KMS-11 (cell line): ENCODE data around the gene CIAO1.
A peak's percentile ranks its signal among the peaks of the same experiment; 100 is the strongest.

Source experiments
- H2AFZ ChIP-seq: fragments of 200-600 bp; sonication (generic); 2 replicates; pipeline ENCODE4 v1.6.1; 2016; ENCODE audit warnings: antibody characterized with exemption, mixed run types, low read depth
- H3K27ac ChIP-seq: fragments of 200-600 bp; sonication (generic); 2 replicates; pipeline ENCODE4 v1.6.1; 2016; ENCODE audit warnings: mild to moderate bottlenecking, mixed run types
- H3K27me3 ChIP-seq: fragments of 200-600 bp; sonication (generic); 2 replicates; pipeline ENCODE4 v1.6.1; 2017; ENCODE audit warnings: mild to moderate bottlenecking, low read depth, mixed run types, moderate library complexity; ENCODE audit not compliant: insufficient read depth
- H3K36me3 ChIP-seq: fragments of 200-600 bp; sonication (generic); 2 replicates; pipeline ENCODE4 v1.6.1; 2017; ENCODE audit warnings: mild to moderate bottlenecking, mixed run types; ENCODE audit not compliant: insufficient read depth
- H3K4me1 ChIP-seq: fragments of 200-600 bp; sonication (generic); 2 replicates; pipeline ENCODE4 v1.6.1; 2016; ENCODE audit warnings: mild to moderate bottlenecking, low read depth, mixed run types; ENCODE audit not compliant: poor library complexity, severe bottlenecking
- H3K4me2 ChIP-seq: fragments of 200-600 bp; sonication (generic); 2 replicates; pipeline ENCODE4 v1.7.0; 2016; ENCODE audit warnings: mild to moderate bottlenecking, mixed run types
- H3K4me3 ChIP-seq: fragments of 200-600 bp; sonication (generic); IDR thresholded peaks from 2 replicates; pipeline ENCODE4 v1.6.1; 2017; ENCODE audit warnings: low read depth, low read length, mixed read lengths; ENCODE audit not compliant: insufficient read depth
- H3K79me2 ChIP-seq: fragments of 200-600 bp; sonication (generic); 2 replicates; pipeline ENCODE4 v1.6.1; 2016; ENCODE audit warnings: low read depth, mixed run types; ENCODE audit not compliant: insufficient read depth
- H3K9ac ChIP-seq: fragments of 200-600 bp; sonication (generic); 2 replicates; pipeline ENCODE4 v1.6.1; 2016; ENCODE audit warnings: mild to moderate bottlenecking, mixed run types
- H4K20me1 ChIP-seq: fragments of 200-600 bp; sonication (generic); 2 replicates; pipeline ENCODE4 v1.6.1; 2016; ENCODE audit warnings: mild to moderate bottlenecking, mixed run types; ENCODE audit not compliant: insufficient read depth
- TF ChIP-seq, protein P1 (sequence below): fragments of 200-600 bp; sonication (generic); conservative IDR thresholded peaks from 2 replicates; pipeline ENCODE4 v1.6.1; 2017; ENCODE audit warnings: low read depth, mild to moderate bottlenecking, antibody characterized with exemption, low read length, moderate library complexity, mixed read lengths

CIAO1 gene

DNA sequence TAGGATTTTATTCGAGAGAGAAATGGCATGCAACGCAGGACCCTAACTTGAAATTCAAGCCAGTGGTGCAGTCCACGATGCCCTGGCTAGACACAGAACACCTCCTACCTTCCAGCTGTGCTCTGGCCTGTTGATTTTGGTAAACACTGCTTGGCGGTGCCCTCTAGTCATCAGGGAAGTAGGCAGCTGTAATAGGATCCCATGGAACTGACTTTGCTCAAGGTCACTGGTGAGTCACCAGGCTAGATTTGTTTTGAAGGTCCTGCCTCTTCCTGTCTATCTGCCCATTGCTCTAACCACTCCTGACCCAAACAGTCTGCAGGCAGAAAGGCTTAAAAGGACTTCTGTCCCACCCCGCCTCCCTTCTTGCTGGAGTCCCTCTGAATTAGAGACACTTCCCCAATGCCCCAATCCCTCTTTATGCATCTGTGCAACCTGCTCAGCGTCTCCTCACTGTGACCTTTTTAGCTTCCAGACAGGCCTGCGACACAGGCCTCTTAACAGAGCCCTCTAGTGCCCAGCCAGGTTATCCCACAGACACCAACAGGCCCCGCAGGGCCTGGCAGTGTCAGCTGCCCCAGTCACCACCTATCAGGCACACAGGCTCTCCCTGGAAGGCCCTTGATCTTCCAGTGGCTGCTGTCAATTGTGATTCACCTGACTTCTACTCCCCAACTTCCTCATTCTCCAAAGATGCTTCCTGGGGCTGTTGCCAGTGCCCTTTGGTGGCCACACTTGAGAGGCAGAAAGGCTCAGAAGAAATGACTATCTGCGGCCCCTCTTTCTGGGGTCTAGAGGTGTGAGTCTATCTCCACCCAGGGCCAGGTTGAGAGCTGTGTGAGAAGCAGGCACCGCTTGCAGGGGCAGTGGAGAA is 5.4 kb upstream of the CIAO1 start:
- no peak overlapping the region for H2AFZ ChIP-seq
- peaks cover 31% of the 10 kb centered on the region for H3K4me1 ChIP-seq
- H3K79me2 ChIP-seq = peaks cover 30% of the 10 kb centered on the region
- H3K27me3 ChIP-seq = no peaks in the 10 kb centered on the region
- TF ChIP-seq, protein P1, sequence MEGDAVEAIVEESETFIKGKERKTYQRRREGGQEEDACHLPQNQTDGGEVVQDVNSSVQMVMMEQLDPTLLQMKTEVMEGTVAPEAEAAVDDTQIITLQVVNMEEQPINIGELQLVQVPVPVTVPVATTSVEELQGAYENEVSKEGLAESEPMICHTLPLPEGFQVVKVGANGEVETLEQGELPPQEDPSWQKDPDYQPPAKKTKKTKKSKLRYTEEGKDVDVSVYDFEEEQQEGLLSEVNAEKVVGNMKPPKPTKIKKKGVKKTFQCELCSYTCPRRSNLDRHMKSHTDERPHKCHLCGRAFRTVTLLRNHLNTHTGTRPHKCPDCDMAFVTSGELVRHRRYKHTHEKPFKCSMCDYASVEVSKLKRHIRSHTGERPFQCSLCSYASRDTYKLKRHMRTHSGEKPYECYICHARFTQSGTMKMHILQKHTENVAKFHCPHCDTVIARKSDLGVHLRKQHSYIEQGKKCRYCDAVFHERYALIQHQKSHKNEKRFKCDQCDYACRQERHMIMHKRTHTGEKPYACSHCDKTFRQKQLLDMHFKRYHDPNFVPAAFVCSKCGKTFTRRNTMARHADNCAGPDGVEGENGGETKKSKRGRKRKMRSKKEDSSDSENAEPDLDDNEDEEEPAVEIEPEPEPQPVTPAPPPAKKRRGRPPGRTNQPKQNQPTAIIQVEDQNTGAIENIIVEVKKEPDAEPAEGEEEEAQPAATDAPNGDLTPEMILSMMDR = 0 out of 2 replicates have a peak, but pooled peaks have one; percentile 19
- H3K4me3 ChIP-seq = no peak overlapping the region
- no peak overlapping the region for H3K4me2 ChIP-seq
- no peaks in the 10 kb centered on the region for H4K20me1 ChIP-seq
- H3K36me3 ChIP-seq = no peaks in the 10 kb centered on the region
- H3K9ac ChIP-seq = no peak overlapping the region
- H3K27ac ChIP-seq = no peak overlapping the region

DNA sequence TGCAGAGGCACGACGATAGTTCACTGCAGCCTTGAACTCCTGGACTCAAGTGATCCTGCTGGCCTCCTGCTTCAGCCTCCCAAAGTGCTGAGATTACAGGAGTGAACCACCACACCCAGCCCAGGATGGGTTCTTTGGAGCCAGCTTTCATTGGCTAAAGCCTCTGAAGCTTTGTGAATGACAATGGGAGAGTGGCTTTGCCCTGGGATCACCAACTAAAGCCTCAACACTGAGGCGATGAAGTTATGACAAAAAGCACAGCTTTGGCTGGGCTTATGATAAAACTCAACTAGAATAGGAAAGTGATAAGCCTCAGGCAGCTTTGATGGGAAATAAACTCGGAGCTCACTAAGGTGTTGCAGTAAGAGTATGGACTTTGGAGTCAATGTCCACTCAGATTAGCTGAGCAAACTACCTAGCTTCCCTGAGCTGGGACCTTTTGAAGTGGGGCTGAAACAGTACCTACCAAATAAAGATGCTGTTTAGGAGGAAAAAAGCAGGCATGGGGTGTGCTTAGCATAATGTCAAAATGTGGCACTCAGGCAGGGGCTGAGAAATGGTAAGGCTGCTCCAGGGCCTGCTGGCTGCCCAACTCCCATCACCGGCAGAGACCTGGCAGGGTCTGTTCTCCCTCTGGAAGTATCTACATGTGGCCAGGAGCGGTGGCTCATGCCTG is 4.6 kb upstream of the CIAO1 start:
- Histone ChIP-seq H3K4me2 (no peak overlapping the region), H3K9ac (no peak overlapping the region), H3K4me3 (no peak overlapping the region), H3K27ac (no peak overlapping the region), H3K27me3 (no peaks in the 10 kb centered on the region), H3K4me1 (peaks cover 31% of the 10 kb centered on the region), H4K20me1 (no peaks in the 10 kb centered on the region), H3K36me3 (no peaks in the 10 kb centered on the region), H2AFZ (no peak overlapping the region), H3K79me2 (peaks cover 33% of the 10 kb centered on the region)
- TF ChIP-seq, protein P1 = no peak

DNA sequence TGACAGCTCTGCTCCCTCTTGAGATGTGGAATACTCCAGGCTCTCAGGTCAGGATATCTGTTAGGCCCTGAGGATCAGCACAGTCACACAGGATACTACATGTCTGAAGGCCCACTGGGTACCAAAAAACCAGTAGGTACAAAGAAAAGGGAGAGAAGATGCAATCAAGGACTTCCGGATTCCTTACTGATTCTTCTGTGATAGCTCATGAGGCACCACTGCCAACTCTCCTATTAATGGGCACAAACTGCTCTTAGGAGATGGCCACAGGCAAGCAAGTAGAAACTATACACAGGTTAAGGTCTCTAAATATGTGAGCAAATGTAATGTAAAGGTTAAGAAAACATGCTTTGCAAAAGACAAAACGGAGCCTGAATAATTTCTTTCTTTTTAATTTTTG is 3.7 kb upstream of the CIAO1 start:
- Histone ChIP-seq H4K20me1 (no peaks in the 10 kb centered on the region), H3K27me3 (no peaks in the 10 kb centered on the region), H3K36me3 (no peaks in the 10 kb centered on the region), H3K4me1 (peaks cover 34% of the 10 kb centered on the region), H3K27ac (no peak overlapping the region), H3K4me2 (no peak overlapping the region), H3K79me2 (peaks cover 42% of the 10 kb centered on the region), H3K9ac (no peak overlapping the region), H2AFZ (no peak overlapping the region), H3K4me3 (no peak overlapping the region)
- TF ChIP-seq, protein P1 = no peak

DNA sequence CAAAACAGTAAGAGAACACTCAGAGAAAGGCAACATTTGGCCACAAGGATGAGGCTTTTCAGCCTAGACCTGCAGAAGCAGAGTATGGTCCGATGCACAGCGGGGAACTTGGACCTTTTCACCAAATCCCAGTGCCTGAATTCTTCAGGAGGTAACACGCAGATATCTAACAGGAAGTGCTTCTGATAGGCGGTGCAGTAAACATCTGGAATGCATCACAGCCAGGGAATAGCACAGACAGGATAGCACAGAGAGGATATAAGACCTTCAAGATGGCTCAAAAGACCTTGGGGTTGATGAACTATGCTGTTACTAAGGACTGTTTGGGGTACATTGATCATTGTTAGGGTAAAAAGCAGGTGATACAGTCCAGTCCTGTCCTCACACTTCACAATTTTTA is 1.9 kb upstream of the CIAO1 start:
- Histone ChIP-seq H3K27ac (no peak overlapping the region), H3K4me1 (peaks cover 39% of the 10 kb centered on the region), H3K9ac (no peak overlapping the region), H3K36me3 (peaks cover 3% of the 10 kb centered on the region; the same call in 1 of the 2 replicates), H3K4me3 (no peak overlapping the region), H3K27me3 (no peaks in the 10 kb centered on the region), H3K79me2 (peaks cover 49% of the 10 kb centered on the region), H3K4me2 (peak overlapping the region; percentile 53), H4K20me1 (no peaks in the 10 kb centered on the region), H2AFZ (no peak overlapping the region)
- TF ChIP-seq, protein P1 = no peak
